Germinal center (tissue), 1 donor: ENCODE measurements around the gene SAMD4B.

Source experiments
- DNase-seq: peaks from one replicate; pipeline ENCODE4 v3.0.0; 2012; ENCODE audit warnings: mixed read lengths, low spot score

SAMD4B gene

DNA sequence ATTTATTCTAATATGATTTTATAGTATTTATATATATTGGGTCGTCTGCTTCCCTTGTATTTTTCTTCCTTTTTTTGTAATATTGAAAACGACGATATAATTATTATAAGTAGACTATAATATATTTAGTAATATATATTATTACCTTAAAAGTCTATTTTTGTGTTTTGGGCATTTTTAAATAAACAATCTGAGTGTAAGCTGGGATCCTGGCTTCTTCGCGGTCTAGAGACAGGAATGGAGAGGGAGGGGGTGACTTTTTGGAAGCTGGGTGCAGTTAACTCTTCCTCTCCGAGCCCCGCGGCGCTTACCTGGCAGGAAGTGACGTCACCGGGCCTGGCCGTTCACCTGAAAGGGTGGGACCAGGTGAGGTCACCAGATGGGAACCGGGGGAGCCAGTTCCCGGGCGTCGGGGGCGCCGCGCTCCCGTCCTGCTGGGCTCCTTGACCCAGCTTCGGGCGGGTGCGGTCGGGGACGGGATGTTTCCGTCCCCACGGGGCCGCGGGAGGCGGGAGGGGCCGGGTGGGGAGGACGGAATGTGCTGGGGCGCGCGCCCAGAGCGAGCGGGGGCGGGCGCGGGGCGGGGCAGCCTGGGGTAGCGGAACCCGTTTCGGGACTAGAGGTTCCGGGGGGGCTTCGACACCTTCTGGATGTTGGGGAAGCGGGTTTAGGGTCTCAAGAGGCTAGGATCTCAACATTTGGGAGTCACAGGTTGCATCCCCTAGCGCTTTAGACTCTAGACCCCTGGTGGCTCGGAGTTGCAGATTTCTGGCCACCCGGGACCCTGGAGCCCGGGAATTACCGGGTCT is 67.2 kb downstream of the SAMD4B start:
- DNase-seq: peak; percentile 72

DNA sequence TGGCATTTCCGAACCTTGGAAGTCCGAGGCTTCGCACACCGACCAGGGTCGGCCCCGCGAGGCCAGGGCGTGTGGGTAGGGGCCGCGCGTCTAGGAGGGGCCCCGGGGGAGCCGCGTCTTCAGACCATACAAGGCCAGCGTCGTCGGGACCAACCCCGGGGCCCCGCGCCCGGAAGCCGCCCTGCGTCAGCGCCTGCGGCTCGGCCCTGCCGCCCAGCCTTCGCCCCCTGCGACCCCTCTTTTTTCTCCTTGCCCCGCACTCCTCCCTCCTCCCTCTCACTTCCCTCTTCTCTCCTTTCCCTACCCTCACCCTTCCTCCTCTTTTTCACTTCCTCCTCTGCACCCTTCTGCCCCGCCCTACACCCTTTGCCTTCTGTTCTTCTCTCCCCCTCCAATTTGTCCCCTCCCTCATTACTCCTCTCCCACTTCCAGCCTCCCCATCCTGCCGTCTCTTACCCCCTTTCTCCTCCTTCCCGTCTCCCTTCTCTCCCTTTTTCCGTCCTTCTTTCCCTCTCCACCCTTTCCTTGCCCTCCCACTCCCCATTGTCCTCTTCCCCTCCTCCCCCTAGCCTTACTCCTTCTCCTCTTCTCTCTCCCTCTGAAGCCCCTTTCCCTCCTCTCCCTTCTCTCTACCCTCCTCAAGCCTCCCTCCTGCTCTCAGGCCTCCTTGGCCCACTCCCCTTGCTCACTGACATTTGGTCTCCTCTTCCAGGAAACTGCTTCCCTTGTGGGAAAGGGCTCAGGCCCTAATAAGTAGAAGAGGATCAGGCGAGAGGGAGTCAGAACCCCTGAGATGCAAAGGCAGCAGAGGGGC is 68.0 kb downstream of the SAMD4B start:
- DNase-seq: peak; percentile 69

DNA sequence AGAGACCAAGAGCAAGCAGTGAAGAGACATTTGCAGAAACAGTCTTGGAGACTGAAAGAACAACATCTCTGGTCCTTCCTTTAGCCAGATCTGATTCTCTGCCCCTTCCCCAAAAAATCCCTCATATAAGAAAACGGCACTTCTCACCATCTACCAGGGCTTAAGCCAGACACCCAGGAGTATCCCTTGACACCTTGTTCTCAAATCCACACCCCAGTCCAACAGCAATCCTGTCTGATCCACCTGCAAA is 68.5 kb downstream of the SAMD4B start:
- no peak for DNase-seq

DNA sequence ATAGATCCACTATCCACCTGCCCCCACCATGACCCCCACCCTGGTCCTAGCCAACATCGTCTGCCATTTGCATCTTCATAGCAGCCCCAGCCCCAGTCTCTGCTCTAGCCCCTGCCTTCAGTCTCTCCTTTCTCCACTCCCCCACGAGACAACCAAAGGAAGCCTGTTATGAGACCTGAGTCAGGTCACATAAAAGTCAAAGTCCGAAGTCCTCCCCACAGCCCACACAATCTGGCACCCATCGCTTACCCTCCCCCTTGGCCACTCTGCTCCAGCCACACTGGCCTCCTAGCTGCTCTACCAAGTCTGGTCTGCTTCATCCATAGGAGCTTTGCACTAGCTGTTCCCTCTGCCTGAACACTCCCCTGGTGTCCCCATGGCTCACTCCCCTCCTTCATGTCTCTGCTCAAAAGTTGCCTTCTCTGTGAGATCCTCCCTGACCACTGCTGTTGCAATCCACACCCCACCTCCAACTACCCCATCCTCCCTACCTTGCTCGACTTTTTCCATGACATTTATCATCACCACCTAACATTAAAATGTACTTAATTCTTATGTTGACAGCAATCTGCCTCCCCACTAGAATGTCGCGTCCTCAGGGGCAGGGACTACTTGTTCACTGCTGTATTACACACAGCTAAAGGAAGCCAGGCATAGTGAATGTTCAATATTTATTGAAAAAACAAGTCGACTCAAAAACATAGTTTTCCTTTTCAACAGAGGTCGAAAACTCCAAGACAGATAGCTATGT is 69.0 kb downstream of the SAMD4B start:
- DNase-seq: no peak

DNA sequence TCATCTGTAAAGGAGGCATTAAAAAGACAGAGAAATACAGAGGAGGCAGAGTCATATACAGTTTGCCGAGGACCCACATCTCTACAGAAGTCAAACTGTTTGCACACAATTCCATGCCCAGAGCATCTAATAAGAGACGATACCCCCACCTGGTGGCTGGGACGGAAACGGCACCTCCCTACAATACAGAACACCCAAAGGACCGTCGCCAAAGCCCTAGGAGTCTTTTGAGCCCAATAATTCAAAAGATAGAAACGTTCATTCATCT is 69.5 kb downstream of the SAMD4B start:
- DNase-seq: peak; percentile 75

DNA sequence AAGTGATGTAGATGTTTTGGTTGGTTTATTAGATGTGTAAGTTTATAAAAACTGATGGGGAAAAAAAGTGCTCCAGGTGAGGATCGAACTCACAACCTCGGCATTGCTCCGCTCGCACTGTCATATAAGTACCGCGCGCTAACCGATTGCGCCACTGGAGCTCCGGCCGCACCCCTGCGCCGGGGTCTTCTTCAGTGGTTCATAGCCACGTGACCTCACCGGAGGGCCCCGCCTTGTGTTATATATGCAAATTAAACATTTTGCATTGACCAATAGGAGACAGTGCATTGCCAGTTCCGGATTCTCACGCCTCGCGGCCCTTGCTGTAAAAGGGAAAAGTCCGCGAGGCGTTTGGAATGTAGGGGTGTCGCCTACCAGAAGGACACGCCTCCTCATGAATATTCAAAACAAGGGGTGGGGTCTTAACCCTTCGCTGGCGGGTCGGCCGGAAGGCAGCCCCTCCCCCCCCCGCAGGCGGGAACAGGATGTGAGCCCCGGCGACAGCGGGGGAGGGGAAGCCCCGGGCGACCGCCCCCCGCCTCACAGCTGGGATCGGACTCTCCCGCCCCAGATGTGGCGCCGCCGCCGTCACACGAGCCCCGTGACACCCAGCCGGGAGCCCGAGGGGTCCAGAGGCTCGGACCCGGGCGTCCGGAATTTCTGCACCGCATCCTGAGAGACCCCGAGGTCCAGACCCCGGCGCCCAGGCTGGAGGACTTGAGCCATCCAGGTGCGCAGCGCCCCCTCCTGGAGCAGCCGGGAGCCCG is 70.1 kb downstream of the SAMD4B start, which contains the start of gene PLEKHG2:
Gene PLEKHG2, plus strand, starts transcription at position 570 of the 767 bp plus-strand sequence. CDS start 1,418 bp downstream, outside the sequence.
- peak; percentile 96 for DNase-seq

DNA sequence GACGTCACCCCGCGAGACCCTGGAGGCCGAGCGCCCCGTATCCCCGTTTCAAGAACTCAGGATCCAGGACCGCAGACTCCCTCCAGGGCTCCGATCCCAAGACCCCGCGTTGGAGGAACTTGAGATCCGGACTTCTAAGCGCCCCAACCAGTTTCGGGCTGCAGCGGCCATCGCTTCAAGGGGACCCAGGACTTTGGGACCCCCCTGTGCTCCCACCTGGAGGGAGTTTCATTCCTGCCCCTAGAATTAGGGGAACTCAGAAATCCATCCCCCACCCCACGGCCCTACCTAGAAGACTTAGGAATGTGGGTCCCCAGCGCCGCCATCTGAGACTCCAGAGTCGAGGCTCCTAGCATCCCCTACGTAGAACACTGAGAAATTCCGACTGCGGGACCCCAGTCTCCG is 70.6 kb downstream of the SAMD4B start:
- DNase-seq: no peak

DNA sequence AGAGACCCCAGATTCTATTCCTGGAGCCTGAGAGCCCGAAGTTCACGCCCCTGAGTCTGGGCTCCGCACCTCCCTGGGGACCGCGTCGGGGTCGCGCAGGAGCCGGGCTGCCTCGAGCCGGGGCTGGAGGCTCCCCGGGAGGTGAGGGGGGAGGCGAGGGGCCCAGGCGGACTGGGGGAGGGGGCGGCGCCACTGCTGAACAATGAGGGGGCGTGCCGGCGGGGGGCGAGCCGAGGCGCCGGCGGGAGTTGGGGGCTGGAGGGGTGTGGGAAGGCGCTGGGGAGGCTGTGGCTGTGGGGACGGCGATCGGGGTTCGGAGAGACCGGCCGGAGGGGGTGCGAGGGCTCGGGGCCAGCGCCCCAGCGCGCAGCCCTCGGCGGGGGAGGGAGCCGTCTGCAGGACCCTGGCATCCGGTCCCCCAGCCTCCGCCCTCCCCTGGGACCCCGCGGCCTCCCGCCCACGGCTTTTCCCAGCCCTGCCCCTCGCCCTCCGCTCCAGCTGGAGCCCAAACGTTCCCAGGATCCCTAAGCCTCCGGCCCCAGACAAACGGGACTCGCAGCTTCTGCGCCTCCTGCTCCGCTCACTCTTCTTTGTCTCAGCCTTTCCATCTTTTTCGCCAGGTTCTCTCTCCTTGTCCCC is 71.2 kb downstream of the SAMD4B start:
- peak; percentile 52 for DNase-seq

DNA sequence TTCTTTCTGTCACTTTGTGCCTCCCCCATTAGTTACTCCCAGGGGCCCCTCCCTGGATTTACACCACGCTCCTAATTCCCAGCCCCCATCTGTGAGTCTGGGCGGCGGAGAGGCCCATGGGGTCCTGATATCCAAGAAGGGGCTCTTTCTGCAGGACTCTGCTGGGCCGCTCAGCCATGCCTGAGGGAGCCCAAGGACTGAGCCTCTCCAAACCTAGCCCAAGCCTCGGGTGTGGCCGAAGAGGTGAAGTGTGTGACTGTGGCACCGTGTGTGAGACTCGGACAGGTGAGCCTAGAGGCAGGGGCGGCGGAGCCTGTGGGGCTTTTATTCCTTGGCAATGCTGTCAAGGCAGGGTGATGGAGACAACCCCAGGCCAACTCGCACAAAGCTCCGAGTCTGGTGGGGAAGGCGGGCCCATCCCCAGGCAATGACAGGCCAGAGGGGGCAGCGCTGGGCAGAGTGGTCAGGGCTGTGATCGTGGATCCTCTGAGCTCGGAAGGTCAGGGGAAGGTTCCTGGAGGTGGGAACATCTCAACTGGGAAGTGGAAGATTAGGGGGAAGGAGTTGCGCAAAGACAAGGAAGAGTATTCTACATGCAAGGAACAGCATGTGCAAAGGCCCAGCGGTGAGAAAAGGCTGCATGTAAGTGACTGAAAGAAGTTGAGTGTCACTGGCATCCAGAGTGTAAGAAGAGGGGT is 71.8 kb downstream of the SAMD4B start:
- no peak for DNase-seq

DNA sequence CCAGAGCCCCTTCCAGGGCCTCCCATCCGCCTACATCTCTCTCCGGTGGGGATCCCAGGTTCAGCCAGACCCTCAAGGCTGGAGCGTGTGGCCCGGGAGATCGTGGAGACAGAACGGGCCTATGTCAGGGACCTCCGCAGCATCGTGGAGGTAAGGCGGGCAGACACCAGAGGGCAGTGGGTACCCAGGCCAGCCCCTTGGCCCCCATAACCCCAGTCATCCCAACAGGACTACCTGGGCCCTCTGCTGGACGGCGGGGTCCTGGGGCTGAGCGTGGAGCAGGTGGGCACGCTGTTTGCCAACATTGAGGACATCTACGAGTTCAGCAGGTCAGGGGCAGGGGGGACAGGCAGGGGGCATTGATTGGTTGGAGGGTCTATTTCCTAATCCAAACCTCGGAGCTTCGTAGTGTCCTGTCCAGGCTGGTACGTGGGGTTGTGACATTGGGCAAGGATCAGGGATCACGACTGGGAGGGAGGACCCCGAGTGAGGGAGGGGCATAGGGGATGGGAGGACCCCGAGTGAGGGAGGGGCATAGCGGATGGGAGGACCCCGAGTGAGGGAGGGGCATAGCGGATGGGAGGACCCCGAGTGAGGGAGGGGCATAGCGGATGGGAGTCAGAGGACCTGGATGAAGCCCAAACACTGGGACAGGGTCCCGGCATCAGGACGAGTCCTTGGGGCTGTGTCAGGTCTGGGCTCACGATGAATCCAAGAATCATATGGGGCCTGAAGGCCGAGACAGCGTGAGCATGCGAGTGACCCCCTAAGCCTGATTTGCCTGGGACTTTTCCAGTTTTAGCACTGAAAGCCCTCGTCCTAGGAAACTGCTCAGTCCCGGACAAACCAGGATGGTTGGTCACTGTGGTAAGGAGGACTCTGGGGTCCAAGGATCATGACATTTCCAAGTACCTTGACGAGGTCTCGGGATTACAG is 73.2 kb downstream of the SAMD4B start:
- DNase-seq: no peak

DNA sequence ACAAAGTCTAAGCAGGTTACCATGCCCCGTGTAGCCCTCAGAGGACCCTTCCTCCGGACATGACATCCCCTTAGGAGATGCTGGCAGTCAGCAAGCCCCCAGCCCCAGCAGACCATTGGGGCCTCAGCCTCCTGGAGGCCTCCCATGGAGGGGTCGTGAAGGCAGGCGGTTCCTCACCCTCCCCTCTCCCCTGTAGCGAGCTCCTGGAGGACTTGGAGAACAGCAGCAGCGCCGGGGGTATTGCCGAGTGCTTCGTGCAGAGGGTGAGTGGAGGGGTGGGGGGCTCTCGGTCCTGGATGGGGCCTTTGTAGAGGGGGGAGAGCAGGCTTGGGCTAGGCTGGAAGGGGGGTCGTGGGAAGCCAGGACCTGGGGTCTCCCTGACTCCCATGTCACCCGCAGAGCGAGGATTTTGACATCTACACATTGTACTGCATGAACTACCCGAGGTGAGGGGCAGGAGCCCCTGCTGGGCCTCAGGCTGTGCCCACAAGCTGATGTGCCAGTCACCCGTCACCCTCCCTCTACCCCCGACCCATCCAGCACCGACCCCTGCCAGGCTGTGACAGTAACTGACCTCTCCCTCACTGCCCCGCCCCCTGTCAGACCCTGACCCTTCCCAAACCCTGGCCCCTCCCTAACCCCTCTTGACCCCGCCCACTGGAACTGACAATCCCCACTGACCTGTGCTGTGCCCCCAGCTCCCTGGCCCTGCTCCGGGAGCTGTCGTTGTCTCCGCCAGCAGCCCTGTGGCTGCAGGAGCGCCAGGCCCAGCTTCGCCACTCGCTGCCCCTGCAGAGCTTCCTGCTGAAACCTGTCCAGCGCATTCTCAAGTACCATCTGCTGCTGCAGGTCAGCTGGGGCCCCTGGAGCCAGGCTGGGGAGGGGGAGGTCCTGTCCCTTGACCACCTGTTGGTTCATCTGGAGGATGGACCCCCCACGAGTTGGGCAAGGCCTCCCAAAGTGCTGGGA is 74.2 kb downstream of the SAMD4B start:
- DNase-seq: no peak

DNA sequence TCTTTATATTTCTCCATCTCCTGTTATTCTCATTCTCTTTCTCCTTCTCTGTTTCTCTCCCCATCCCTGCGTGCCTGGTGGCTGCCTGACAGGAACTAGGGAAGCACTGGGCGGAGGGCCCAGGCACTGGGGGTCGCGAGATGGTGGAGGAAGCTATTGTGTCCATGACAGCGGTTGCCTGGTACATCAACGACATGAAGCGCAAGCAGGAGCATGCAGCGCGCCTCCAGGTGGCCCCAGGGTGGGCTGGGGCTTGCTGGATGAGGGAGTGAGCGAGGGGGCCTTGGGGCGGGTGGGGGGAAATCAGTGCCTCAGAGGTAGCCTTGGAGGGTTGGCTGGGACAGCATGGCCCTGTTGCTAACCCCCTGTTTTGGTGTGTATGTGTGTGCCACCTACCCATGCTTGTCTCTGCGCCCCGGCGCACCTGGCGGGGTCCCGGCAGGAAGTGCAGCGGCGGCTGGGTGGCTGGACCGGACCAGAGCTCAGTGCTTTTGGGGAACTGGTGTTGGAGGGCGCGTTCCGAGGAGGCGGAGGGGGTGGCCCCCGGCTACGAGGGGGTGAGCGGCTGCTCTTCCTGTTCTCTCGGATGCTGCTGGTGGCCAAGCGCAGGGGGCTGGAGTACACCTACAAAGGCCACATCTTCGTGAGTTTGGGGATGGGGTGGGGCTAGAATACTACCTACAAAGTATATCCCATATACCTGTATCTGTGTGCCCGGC is 75.4 kb downstream of the SAMD4B start:
- no peak for DNase-seq

DNA sequence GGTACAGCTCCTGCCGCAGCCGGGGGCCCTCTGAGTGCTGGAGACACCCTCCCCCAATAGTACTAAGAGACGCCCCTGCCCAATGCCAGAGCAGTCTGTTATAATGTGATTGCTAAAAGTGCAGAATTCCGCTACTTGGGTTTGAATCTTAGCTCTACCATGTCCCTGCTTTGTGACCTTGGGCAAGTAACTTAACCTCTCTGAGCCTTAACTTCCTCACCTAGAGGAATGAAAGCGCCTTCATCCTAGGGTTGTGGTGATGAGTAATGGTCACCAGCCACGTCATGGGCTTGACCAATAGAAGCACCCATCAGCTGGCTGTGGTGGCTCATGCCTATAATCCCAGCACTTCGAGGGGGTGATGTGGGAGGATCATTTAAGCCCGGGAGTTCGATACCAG is 76.8 kb downstream of the SAMD4B start:
- no peak for DNase-seq

DNA sequence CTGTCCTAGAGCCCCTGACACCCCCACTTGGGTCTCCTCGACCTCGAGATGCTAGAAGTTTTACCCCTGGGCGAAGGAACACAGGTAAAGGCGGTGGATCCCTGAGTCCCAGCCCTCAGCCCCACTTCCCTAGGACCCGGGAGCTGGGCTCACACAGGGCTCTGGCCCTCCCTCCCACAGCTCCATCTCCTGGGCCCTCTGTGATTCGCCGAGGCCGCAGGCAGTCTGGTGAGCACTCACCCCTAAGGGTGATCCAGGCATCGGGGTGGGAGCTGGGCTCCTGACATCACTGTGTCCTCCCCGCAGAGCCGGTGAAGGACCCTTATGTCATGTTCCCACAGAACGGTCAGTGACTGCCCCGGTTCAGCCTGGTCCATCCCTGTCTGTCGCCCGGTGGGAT is 78.5 kb downstream of the SAMD4B start:
- no peak for DNase-seq

DNA sequence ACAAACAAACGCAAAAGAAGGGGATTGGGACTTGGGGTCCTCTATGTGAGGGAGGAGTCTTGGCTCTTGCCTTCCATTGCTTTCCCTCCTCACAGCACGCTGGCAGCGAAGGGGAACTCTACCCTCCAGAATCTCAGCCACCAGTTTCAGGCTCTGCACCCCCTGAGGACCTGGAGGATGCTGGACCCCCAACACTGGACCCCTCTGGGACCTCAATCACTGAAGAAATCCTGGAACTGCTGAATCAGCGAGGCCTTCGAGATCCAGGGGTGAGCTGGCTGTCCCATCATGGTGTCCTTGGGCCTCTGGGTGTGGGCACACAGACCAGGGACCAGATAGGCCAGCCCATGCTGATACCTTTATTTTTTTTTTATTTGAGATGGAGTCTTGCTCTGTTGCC is 79.8 kb downstream of the SAMD4B start:
- DNase-seq: no peak

DNA sequence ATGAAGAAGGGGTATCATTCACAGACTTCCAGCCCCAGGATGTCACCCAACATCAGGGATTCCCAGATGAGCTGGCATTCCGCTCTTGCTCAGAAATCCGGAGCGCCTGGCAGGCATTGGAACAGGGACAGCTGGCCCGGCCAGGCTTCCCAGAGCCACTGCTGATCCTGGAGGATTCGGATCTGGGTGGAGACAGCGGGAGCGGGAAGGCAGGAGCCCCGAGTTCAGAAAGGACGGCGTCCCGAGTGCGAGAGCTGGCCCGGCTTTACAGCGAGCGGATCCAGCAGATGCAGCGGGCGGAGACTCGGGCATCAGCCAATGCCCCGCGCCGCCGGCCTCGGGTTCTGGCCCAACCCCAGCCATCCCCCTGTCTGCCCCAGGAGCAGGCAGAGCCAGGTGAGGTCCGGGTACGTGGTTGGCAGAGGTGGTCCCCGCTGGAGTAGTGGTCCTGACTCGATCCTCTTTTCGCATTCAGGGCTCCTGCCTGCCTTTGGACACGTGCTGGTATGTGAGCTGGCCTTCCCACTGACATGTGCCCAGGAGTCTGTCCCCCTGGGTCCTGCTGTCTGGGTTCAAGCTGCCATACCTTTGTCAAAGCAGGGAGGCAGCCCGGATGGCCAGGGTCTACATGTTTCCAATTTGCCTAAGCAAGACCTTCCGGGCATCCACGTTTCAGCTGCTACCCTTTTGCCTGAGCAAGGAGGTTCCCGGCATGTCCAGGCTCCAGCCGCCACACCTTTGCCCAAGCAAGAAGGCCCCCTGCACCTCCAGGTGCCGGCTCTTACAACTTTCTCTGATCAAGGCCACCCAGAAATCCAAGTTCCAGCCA is 81.3 kb downstream of the SAMD4B start:
- DNase-seq: no peak

DNA sequence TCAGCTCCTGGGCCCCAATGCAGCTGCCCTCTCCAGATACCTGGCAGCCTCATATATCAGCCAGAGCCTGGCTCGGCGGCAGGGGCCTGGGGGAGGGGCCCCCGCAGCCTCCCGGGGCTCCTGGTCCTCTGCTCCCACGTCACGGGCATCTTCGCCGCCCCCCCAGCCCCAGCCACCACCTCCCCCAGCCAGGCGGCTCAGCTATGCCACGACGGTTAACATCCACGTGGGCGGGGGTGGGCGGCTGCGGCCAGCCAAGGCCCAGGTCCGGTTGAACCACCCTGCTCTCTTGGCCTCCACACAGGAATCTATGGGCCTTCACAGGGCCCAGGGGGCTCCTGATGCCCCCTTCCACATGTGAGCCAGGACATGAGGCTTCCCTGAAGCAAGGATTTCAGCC is 82.7 kb downstream of the SAMD4B start:
- no peak for DNase-seq
